ENCODE measurements around the gene SLC41A1. TPM values are rescaled to one million over a fixed set of nuclear protein-coding genes. Genes with fewer than 3 reads are reported as not detected.
"Not testable (repeated sequence)": the region's sequence is repeated elsewhere in the genome, so short reads cannot be mapped to it uniquely, and the experiment has no call there.

Gene SLC41A1
- 44.0 TPM for total RNA-seq

- DNase-seq (ENCODE audit: low spot score) (peak; percentile 96), ATAC-seq (peak; percentile 98)
- intact Hi-C loops (cut with DNase I): no loop called here
Measured at GRCh38 chr1:205812878-205813754, at the start of gene SLC41A1. Gene SLC41A1 (minus strand): TSS chr1:205813198. CDS start chr1:205810441, 2,757 bp downstream.

DNA sequence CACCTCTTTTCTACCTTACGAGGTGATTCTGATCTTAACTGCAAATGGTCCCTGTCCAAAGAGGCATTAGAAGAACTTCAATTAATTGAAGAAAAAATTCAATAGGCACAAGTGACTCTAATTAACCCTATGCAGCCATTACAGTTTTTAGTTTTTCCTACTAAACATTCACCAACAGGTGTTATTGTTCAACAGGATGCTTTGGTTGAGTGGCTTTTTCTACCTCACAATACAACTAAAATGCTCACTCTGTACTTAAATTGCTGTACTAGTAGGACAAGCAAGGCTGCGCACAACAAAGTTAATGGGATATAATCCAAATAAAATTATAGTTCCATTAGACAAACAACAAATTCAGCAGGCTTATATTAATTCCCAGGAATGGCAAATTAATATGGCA, 48.5 kb upstream of the SLC41A1 start:
- no peak for DNase-seq (ENCODE audit: low spot score)
- no peak for ATAC-seq
- intact Hi-C loops (cut with DNase I): no loop called here

GRCh38 chr1:205858141-205858961, 45.4 kb upstream of the SLC41A1 start:
- DNase-seq (ENCODE audit: low spot score) (no peak), ATAC-seq (no peak)
- intact Hi-C loops (cut with DNase I): no loop called here

- ATAC-seq; DNase-seq (ENCODE audit: low spot score); intact Hi-C loops (cut with DNase I): not testable (repeated sequence)
Measured at GRCh38 chr1:205857501-205857900, 44.5 kb upstream of the SLC41A1 start.

- ATAC-seq: no peak
- no peak for DNase-seq (ENCODE audit: low spot score)
- intact Hi-C loops (cut with DNase I): no loop called here
Measured at GRCh38 chr1:205856433-205856832, 43.4 kb upstream of the SLC41A1 start.

DNA sequence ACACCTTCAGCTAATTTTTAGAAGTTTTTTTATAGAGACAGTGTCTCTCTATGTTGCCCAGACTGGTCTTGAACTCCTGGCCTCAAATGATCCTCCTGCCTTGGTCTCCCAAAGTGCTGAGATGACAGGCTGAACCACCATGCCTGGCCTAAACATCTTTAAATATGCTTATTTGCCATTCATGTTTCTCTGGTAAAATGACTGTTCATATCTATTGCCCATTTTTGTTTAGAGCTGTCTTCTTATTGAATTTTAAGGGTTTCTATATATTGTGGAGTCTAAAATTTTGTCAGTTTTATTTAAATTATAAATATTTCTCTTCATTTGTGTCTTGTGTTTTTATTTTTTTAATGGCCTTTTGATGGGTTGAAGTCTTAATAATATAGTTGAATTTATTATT, 40.0 kb upstream of the SLC41A1 start:
- DNase-seq (ENCODE audit: low spot score): no peak
- intact Hi-C loops (cut with DNase I): no loop called here
- no peak for ATAC-seq

DNA sequence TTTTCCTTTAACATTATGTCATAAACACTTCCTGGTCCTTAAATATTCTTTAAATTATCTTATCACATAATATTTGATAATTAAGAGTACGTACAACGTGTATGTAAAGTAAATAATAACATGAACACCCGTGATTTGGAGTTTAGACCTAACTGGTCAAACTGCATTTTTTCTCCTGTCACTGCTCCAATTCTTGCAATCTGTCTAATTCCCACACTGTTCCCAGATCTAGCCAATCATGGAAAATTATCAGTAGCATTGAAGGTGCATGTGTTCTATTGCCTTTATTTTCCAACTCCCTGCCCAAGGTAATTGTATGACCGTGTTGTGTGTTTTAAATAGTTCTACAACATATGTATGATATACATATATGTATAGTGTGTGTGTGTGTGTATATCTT, 39.0 kb upstream of the SLC41A1 start:
- intact Hi-C loops (cut with DNase I): no loop called here
- ATAC-seq (no peak), DNase-seq (ENCODE audit: low spot score) (no peak)

- peak; percentile 91 for DNase-seq (ENCODE audit: low spot score)
- ATAC-seq: peak; percentile 99
- intact Hi-C loops (cut with DNase I): no loop called here
Measured at GRCh38 chr1:205849619-205850355, 36.8 kb upstream of the SLC41A1 start, which contains the start of gene PM20D1. Gene PM20D1 (minus strand): TSS chr1:205850132. CDS start chr1:205850072, 60 bp downstream.

DNA sequence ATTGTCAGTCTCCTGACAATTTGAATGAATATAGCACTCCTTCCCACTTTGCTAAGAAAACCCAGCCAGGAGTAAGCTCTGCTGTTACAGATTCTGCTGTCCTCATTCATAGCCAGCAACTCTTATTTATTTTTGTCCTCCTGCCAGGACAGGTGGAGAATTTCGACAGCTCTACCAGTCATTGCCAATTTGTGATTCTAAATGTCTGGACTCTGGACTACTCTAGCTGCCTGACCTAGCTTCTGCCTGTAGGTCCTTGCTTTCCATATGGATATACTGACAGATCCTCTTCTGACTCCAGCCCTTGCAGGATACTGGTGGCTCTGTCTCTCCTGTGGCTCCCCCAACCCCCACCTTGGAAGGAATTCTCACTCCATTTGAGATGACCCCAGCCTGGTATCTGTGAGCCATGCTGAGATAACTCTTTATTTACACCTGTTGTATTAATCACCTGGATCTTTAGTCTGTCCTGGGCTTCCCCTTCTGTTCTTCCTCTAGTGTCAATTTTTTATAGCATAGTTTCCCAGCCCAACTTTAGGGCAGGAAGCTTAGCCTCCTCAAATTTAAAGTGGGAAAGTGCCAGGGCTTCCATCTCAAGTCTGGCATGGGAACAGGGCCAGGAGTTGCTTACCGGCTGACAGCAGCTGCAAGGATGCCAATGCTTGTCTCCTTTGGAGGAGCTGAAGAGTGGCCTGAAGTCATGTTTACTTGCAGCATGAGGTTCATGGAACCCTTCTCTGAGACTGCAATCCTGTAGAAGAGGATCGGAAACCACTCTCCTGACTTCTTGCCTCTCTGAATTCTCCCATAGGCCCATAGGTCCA, 30.2 kb upstream of the SLC41A1 start:
- ATAC-seq (no peak), DNase-seq (ENCODE audit: low spot score) (no peak)
- intact Hi-C loops (cut with DNase I): no loop called here

DNA sequence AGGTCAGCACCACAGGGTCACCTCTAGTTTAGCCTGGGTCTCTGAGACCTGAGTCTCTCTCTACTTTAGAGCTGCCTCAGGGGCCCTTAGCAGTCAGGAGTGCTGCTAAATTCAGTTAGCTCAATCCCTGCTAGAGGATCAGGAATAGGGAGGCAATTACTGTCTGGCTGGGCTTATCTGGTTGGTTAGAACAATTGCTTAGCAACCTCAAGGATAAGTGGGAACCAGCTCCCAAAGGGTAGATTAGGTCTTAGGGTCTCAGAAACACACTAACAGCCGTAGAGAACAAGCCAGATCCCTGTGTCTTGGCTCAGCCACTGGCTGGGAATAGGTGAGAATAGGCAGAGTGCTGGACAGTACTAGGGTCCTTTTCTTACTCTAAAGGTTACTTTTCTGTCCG, 29.2 kb upstream of the SLC41A1 start:
- DNase-seq (ENCODE audit: low spot score) (no peak), ATAC-seq (no peak)
- intact Hi-C loops (cut with DNase I): no loop called here

DNA sequence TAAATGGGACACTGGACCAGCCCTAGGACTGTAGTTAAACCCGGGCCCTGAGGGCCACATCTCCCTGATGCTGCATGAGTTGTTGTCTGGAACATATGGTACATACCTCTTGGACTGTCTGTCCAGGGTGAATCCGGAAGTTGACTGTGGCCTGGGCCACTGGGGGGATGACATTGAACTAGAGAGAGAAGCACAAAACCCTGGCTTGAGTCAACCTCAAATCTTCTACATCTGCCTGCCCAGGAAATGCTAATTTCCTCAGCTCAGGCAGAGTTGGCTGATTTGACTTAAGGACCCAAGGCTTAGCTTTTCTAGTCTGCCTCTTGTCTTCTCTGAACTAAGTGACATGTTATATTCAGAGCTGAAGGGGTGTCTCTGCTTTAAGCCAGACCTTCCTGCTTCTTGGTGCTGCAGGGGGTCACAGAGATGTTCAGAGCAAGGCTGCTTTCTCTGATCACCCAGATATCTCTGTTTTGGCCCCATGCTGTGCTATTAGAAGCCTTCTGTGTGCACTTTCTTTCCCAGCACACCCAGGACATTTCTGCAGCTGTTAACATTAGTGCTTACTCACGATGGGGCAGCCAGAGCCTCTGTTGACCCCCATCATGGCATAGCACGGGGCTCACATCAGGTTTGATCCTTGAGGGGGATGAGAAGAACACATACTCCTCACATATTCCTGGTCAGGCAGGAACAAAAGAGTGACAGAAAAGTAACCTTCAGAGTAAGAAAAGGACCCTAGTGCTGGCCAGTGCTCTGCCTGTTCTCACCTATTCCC, 27.3 kb upstream of the SLC41A1 start:
- no peak for ATAC-seq
- DNase-seq (ENCODE audit: low spot score): no peak
- intact Hi-C loops (cut with DNase I): no loop called here

DNA sequence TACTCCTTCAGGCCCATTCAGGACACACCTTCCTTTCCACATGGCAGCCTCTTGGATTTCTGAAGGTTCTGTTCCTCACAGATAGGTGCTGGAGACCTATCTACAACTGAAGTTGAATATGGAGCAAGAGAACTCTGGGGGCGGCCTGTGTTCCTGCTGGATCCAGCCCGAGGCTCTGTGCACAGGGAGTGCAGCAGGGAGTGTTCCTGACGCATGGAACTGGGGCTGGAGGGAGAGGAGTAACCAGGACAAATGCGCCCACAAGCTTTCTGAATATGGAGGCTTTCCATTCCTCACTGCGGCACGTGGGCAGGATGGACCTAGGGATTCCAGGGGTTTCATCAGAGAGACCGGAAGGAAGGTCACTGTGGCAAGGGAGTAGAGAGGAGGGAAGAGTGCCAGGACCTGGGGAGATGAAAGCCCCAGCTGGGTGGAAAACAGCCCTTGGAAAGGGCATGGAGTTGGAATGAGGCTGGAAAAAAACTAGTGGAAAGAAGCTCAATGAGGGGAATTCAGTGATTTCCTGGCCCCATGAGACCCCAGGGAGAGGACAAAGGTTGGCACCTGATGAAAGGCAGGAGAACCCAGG, 24.5 kb upstream of the SLC41A1 start:
- intact Hi-C loops (cut with DNase I): no loop called here
- ATAC-seq: no peak
- DNase-seq (ENCODE audit: low spot score): no peak

DNA sequence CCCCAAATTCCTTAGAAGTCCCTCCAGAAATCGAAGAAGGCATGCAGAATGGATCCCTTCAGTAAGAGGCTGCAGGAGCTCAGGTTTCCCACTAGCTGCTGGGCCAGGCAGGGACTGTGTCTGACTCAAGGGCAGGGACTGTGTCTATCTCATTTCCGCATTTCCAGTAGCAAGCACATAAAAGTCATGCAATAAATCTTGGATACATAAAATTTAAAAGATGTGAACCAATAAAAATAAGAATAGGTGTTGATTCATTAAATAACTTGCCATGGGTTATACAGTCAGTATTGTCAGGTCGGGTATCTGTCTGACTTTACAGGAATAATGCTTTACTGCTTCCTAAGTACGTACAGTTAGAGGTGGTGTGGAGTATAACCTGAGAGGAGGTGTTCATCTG, 21.8 kb upstream of the SLC41A1 start:
- ATAC-seq: no peak
- no peak for DNase-seq (ENCODE audit: low spot score)

DNA sequence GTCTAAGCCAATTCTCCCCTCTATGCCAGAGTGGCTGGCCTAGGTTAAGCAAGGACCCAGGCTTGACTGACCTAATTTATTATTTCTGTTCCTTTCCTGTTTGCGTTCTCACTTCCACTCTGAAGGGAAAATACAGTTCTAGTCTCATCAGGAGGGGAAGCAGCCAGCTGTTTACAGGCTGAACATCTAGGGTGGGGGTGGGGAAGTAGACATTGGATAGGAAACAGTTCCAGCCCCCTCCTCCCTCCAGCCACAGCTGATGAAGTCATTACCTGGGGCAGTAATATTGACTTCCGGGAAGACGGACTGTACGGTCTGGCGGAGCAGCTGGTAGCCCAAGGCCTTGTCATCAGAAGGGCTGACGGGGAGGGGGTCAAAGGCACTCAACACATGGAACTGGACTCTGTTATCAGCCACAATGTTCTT, 19.3 kb upstream of the SLC41A1 start:
- intact Hi-C loops (cut with DNase I): no loop called here
- ATAC-seq: peak; percentile 62

More for the DNA sequence above, 21.8 kb upstream of the SLC41A1 start:
- intact Hi-C loops (cut with DNase I): no loop called here

DNA sequence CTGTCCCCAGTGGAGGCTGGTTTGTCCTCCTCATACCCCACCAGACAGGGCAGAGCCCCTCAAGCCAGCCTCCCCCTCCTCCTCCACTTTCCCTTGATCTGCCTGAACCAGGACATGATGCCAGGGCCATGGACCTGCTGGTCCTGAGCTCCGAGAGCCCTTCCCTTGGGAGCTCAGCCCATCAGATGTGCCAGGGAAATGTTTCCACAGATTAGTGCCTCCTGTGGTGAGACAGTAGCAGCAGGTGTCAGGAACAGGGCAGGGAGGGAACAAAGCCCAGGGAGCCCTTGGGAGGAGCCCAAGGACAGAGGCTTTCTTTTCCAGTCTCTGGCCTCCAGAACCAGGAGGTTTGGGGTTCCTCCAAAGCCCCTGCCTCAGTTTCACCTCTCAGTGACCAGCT, 14.6 kb upstream of the SLC41A1 start:
- intact Hi-C loops (cut with DNase I): no loop called here
- DNase-seq (ENCODE audit: low spot score) (no peak), ATAC-seq (no peak)

More for the DNA sequence above, 19.3 kb upstream of the SLC41A1 start:
- no peak for DNase-seq (ENCODE audit: low spot score)

GRCh38 chr1:205826995-205827394, 14.0 kb upstream of the SLC41A1 start:
- ATAC-seq (peak; percentile 24), DNase-seq (ENCODE audit: low spot score) (no peak)
- intact Hi-C loops (cut with DNase I): no loop called here

Measured in sciatic nerve (tissue), 2 donors.